COLO668 (cell line): Measurements from ENCODE around the gene OTC.

Source experiments
- DNase-seq: peaks from one replicate; lab custom pipeline; 2025; ENCODE audit not compliant: unreplicated experiment; lab: John Stamatoyannopoulos, UW

Gene OTC

DNA sequence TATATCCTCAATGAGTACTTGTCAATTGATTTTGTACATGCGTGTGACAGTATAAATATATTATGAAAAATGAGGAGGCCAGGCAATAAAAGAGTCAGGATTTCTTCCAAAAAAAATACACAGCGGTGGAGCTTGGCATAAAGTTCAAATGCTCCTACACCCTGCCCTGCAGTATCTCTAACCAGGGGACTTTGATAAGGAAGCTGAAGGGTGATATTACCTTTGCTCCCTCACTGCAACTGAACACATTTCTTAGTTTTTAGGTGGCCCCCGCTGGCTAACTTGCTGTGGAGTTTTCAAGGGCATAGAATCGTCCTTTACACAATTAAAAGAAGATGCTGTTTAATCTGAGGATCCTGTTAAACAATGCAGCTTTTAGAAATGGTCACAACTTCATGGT is at the start of gene OTC:
Gene OTC (plus strand): TSS at position 243 of the 400 bp plus-strand sequence. CDS start 93 bp downstream, at position 336.
- DNase-seq, result no peak

GRCh38 chrX:38304010-38304409 is 48.4 kb upstream of the OTC start:
- DNase-seq, result no peak

- no peak for DNase-seq
These were observed 46.4 kb upstream of the OTC start for GRCh38 chrX:38305971-38306370.

- no peak for DNase-seq
These were observed 40.7 kb upstream of the OTC start for GRCh38 chrX:38311743-38312142.

GRCh38 chrX:38312436-38312835 is 40.0 kb upstream of the OTC start:
- no peak for DNase-seq

DNA sequence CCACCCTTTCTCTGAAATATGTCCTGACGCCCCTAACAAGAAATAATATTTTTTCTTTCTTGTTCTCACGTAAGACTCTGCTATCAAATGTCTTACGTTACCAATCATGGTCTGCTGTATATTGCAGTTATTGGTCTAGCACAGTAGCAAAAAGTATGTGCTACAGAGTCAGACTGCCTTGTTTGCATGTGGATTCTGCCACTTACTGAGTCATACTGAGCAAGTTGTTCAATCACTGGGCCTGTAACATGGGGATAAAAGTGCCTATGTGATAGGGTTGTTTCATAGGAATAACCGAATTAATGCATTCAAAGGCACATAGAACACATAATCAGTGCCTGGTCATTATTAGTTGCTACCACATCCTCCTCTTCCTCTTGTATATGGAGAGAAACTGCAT is 39.2 kb upstream of the OTC start:
- DNase-seq, result no peak

- no peak for DNase-seq
These were observed 37.2 kb upstream of the OTC start for GRCh38 chrX:38315186-38315585.

- DNase-seq, result no peak
These were observed 34.2 kb upstream of the OTC start for GRCh38 chrX:38318196-38318595.

DNA sequence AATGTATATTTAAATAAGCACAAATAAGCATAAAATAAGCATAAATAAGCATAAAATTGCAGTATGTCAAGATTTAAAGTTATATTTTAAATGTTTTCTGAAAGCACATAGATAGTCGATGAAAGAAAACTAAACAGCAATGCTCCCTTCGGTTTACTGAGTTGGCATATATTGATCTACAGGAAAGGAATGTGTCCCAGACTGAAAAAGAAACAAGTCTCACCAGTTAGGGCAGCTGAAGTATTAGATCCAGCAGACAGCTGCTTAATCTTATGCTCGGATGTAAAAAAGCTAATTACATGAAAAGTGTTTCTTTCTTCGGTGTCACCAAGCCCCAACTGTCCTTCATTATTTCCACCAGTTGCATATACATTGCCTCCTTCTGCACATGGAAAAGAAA is 33.8 kb upstream of the OTC start:
- no peak for DNase-seq

DNA sequence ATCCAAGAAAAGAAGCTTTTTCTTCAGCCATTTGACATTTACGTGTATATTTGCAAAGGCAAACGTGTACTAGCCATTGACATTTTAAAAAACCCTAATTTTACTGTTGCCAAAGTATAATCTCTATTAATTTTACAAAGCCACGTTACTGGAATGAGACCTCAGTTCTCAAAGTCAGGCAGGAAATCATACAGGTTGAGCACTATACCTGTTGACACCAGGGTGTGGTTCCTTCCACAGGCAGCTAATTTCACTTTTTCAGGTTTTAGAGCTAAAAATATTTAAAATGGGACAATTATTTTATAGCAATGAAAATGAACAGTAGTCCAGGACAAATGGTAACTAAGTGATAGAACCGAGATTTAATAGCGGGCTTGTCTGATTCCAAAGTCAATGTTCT is 31.6 kb upstream of the OTC start:
- DNase-seq, result no peak

DNA sequence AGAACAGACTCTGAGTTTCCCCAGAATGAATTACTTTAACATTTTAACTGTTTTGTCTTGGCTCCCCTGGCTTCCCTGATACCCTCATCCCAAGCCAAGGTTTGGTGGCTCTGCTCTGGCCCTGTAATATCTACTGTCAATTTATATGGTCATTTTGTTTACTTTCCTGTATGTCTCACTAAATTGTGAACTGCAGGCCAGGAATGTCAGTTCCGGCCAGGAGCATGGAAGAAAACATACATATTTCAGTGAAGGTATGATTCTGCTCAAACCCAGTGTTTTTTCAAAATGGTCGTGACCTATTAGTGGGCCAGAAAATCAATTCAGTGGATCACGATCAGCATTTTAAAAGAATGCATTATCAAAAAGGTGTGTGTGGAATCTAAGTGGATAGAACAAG is 26.3 kb upstream of the OTC start:
- no peak for DNase-seq

- peak; percentile 93 for DNase-seq
These were observed 25.2 kb upstream of the OTC start, which contains the start of gene RPGR for GRCh38 chrX:38327007-38327774. Gene RPGR, minus strand, starts transcription at chrX:38327509. Its CDS starts 142 bp downstream, at chrX:38327367.

DNA sequence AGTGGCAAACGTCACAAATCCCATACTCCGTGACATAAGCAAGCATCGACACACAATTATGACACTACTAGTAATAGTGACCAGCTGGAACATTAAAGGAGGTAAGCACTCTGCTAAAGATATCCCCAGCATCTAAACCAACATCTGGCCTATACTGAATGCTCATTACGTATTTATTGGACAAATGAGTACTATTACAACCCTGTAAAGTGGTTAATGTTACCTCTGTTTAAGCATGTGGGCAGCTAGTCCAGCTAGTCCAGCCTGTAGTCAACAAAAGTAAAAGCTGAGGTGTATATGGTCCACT is 24.7 kb upstream of the OTC start:
- DNase-seq, result no peak

DNA sequence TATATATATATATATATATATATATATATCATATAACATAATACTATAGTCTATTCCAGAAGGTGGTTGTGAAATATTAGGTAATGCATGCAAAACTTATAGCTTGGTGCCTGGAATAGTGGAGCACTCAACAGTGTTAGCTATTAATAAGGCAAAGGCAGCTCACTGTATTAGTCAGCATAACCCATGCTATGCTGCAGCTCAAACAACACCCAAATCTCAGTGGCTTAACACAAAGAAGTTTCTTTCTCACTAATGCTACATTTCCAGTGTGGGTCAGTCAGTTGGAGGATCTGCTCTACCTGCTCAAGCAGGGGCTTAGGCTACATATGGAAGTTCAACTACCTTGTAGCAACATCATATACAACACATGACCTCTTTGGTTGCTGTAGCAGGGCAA is 19.9 kb upstream of the OTC start:
- DNase-seq, result no peak

DNA sequence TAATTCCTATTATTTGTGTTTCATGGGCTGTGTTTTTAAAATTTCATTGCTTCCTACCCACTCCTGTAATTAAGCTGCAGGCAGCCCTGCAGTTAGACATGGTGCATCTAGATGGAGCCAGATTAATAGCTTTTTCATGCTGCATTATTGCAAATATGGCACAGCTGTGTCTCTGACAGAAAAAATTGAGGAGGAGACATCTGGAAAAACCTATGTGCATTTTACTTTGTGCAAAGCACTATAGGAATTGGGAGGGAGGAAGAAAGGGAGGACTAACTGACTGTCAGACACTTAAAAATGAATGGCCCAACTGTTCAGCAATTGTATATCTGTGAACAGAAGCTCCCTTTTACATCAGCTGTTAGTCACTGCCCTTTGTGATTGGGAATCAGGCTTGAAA is 17.0 kb upstream of the OTC start:
- DNase-seq, result no peak

GRCh38 chrX:38336538-38337240 is 15.7 kb upstream of the OTC start:
- DNase-seq, result no peak

- DNase-seq, result no peak
These were observed 11.0 kb upstream of the OTC start for GRCh38 chrX:38341442-38341841.

- peak; percentile 12 for DNase-seq
These were observed 9.3 kb upstream of the OTC start for GRCh38 chrX:38342853-38343778.

- no peak for DNase-seq
These were observed 6.3 kb upstream of the OTC start for GRCh38 chrX:38346150-38346549.

DNA sequence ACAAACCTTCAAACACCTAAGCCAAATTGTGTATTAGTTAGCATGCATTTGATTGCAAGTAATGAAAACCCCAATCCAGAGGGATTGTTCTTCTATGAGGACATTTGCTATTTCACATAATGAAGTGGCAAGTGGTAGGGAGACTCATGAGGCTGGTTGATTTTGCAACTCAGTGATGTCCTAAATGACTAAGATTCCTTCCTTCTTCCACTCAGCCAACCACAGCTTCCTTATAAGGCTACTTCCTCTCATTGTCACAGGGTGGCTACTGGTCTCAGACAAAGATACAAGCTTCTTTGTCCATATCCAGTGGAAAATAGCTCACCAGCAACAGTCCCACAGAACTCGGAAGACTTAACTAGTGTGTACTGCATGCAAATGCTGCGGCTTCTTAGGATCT is 5.3 kb upstream of the OTC start:
- DNase-seq, result no peak

DNA sequence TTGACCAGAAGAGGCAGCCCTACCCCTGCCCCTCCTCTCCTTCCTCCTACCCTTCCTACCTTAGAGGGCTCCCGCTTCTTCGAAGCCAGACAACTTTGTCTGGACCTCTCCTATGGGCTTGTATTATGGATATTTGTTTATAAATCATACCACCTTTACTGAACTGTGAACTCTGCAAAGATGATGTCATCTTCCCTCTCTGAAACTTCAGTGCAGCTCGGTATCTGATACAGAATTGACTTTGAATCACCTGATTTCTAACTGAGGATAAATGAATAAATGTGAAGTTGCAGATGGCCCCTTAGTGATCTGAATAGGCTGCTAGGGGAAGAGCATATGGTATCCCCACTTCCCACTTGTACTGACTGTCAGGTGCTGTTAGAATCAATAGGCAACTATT is 1.1 kb upstream of the OTC start:
- DNase-seq, result no peak

GRCh38 chrX:38356401-38356800 is 4.0 kb downstream of the OTC start:
- DNase-seq, result no peak
